ENCODE measurements around the gene CD34.

DNA sequence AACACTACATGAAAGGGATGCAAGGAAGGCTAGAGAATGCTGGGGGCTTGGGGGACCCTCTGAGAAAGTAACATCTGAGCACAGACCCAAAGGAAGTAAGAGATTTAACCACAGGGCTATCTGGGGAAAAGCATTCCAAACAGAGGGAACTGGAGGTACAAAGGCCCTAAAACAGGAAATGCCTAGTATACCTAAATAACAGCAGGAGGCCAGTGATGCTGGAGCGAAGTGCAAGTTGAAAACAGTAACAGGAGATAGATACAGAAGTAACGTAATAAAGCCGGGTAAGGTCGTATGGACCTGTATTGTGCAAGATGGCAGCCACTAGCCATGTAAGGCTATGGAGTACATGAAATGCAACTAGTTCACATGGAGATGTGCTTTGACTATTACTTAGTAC lies 52.1 kb downstream of the CD34 start:
- TF ChIP-seq, protein P1, sequence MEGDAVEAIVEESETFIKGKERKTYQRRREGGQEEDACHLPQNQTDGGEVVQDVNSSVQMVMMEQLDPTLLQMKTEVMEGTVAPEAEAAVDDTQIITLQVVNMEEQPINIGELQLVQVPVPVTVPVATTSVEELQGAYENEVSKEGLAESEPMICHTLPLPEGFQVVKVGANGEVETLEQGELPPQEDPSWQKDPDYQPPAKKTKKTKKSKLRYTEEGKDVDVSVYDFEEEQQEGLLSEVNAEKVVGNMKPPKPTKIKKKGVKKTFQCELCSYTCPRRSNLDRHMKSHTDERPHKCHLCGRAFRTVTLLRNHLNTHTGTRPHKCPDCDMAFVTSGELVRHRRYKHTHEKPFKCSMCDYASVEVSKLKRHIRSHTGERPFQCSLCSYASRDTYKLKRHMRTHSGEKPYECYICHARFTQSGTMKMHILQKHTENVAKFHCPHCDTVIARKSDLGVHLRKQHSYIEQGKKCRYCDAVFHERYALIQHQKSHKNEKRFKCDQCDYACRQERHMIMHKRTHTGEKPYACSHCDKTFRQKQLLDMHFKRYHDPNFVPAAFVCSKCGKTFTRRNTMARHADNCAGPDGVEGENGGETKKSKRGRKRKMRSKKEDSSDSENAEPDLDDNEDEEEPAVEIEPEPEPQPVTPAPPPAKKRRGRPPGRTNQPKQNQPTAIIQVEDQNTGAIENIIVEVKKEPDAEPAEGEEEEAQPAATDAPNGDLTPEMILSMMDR (IDR thresholded peaks at IDR 0.05): no peak
- TF ChIP-seq POLR2A (IDR thresholded peaks at IDR 0.05): no peak

Measured in uterus (tissue), 2 donors.